ENCODE measurements around the gene PLXNA3.

DNA sequence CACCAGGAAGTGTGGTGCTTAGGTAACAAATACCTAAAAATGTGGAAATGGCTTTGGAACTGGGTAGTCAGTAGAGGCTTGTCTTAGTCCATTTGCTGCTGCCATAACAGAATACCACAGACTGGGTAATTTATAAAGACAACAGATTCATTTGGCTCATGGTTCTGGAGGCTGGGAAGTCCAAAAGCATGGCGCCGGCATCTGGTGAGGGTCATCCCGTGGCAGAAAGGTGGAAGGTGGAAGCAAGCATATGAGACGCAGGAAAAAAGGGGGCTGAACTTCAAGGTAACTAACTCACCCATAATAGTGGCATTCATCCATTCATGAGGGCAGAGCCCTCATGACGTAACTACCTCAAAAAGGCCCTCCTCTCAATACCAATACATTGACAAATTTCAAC lies 51.4 kb downstream of the PLXNA3 start:
- TF ChIP-seq, protein P1, sequence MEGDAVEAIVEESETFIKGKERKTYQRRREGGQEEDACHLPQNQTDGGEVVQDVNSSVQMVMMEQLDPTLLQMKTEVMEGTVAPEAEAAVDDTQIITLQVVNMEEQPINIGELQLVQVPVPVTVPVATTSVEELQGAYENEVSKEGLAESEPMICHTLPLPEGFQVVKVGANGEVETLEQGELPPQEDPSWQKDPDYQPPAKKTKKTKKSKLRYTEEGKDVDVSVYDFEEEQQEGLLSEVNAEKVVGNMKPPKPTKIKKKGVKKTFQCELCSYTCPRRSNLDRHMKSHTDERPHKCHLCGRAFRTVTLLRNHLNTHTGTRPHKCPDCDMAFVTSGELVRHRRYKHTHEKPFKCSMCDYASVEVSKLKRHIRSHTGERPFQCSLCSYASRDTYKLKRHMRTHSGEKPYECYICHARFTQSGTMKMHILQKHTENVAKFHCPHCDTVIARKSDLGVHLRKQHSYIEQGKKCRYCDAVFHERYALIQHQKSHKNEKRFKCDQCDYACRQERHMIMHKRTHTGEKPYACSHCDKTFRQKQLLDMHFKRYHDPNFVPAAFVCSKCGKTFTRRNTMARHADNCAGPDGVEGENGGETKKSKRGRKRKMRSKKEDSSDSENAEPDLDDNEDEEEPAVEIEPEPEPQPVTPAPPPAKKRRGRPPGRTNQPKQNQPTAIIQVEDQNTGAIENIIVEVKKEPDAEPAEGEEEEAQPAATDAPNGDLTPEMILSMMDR (IDR thresholded peaks at IDR 0.05; ENCODE audit: low read length), result no peak
- TF ChIP-seq EZH2 (optimal IDR thresholded peaks at IDR 0.05; ENCODE audit: low read depth, low read length) (no peak), EZH2phosphoT487 (IDR thresholded peaks at IDR 0.05; ENCODE audit: low read length) (no peak)
